GM12801 (cell line): ENCODE data around the gene PTX4.

Source experiments
- TF ChIP-seq, protein P1 (sequence below): IDR thresholded peaks from one replicate; pipeline ENCODE4 v1.5.1; 2011; ENCODE audit warnings: control low read depth; ENCODE audit not compliant: insufficient read length; ENCODE audit errors: extremely low read depth

Gene PTX4

DNA sequence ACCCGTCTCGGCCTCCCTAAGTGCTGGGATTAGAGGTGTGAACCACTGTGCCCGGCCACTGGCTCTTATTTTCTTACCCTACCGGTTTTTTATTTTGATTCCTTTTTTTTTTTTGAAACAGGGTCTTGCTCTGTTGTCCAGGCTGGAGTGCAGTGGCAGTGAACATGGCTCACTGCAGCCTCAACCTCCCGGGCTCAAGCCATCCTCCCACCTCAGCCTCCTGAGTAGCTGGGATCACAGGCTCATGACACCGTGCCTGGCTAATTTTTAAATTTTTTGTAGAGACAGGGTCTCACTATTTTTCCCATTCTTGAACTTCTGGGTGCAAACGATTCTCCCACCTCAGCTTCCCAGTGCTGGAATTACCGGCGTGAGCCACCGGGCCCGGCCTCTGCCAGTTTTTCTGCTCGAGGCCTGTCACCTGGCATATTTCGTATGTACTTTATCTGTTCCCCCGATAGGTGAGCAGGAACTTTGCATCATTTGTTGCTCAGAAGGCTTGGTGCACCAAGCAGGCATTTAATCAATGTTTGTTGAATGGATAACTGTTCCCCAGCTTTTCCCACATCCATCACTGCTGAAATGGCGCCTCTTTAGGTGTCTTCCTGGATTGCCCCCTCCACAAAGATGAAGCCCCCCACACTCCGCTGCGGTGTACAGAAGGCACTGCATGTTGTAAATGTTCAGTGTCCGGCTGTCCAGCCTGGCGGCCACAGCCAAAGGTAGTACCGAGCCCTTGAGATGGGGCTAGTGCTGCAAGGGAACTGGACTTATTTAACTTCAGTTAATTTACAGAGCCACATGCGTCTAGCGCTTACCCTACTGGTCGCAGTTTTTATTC, 3.6 kb upstream of the PTX4 start:
- TF ChIP-seq, protein P1, sequence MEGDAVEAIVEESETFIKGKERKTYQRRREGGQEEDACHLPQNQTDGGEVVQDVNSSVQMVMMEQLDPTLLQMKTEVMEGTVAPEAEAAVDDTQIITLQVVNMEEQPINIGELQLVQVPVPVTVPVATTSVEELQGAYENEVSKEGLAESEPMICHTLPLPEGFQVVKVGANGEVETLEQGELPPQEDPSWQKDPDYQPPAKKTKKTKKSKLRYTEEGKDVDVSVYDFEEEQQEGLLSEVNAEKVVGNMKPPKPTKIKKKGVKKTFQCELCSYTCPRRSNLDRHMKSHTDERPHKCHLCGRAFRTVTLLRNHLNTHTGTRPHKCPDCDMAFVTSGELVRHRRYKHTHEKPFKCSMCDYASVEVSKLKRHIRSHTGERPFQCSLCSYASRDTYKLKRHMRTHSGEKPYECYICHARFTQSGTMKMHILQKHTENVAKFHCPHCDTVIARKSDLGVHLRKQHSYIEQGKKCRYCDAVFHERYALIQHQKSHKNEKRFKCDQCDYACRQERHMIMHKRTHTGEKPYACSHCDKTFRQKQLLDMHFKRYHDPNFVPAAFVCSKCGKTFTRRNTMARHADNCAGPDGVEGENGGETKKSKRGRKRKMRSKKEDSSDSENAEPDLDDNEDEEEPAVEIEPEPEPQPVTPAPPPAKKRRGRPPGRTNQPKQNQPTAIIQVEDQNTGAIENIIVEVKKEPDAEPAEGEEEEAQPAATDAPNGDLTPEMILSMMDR: no peak

- TF ChIP-seq, protein P1: no peak
Measured at GRCh38 chr16:1491327-1491726, 2.6 kb upstream of the PTX4 start.

DNA sequence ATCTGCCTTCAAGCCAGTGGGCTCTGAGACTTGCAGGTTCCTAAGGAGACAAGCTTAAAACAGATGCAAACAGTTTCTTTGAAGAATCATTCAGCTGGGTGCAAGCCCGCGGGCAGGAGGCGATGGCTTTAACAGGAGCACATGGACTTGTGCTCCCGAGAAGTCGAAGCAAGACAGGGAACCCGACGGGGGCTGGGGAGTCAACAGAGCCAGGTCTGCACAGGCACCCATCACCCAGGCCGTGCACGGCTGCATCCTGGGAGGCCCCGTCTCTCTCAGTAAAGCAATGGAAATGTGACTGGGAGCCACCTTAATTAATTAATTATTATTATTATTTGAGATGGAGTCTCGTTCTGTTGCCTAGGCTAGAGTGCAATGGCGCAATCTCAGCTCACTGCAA, 333 bp upstream of the PTX4 start:
- TF ChIP-seq, protein P1: no peak

DNA sequence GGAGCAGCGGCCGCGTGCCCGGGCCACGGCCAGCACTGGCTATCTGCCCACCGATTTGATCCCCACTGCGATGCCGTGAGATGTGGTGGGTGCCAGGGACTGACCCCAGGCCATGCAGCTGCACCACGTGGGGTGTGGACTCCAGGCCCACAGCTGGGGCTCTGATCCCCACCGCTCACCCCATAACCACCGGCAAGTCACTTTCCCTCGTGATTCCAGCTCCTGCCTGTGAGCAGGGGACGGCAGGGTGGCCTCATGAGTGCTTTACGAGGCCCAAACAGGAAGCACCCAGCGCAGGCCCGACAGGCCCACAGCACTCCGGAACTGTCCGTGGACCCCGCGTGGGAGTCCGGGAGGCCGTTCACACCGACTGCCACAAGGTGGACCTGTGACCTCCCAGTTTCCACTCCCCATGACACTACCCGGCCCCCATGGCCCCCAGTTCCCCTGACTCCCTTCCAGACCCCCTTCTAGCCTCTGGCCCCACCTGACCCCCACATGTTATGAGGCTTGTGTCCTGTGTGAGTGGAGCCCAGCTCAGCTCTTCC, 616 bp downstream of the PTX4 start:
- TF ChIP-seq, protein P1: no peak

DNA sequence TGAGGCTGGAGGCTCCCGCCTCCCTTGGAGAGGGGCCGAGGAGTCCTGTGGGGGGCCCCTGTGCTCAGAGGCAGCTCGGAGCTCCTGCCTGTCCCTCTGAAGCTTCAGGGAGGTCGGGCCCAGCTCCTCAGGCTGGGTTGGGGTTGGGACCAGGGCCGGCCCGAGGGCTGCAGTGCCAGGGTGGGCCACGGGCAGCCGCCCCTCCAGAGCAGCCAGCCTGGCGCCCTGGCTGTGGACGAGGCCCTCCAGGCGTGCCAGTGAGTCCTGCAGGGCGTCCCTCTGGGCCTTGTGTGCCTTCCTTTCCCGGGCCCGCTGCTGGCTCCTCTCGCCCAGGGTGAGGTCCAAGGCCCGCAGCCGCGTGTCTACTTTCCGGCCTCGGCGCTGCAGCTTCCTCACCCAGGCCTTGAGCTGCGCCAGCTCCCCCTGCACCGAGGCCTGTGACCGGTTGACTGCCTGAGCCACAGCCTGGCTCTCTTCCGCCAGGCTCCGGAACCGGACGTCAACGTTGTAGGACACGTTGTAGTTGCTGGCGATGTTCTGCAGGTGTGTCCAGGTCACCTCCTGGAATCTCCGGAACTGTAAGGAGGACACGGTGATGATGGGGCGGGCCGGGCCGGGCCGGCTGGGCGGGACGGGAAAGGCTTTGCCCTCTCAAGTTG, 1.2 kb downstream of the PTX4 start:
- TF ChIP-seq, protein P1: no peak

DNA sequence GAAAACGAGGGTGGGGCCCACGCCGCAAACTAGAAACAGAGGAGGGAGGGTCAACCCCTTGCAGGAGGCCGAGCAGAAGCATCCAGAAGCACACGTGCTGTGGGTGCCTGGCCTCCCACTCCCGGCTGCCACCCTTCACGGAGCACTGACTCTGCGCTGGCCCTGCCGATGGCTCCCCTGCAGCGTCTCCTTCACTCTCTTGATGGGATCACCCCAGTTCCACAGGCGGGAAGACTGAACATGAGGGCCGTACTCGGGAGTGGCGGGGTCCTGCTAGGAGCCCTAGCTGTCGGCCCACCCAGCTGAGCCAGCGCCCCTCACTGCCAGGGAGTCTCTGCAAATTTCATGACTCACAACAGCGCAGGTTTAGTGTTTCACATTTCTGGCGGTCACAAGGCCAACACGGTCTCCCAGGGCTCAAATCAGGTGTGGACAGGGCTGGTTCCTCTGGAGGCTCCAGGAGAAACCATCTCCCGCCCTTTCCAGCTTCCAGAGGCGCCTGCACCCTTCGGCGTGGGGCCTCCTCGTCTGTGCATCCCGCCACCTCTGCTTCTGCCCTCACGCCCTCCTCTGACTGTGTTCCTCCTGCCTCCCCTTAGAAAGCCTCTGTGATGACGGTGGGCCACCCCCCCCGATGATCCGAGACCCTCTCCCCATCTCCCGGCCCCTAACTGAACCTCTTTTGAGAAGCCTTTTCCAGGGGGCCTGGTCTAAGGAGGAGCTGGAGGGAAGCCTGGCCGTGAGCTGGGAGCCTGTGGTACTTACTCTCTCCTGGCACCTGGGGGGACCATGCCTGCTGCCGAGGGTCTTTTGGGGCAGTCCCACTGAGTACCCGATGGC, 2.0 kb downstream of the PTX4 start:
- TF ChIP-seq, protein P1: no peak
